NCI-H1417 treated with DMSO at 0.1 percent for 48 hours (cell line): ENCODE data around the gene ATG101.
A peak's percentile ranks its signal among the peaks of the same experiment; 100 is the strongest.
"Not testable (repeated sequence)": the region's sequence is repeated elsewhere in the genome, so short reads cannot be mapped to it uniquely, and the experiment has no call there.

ENCODE experiments used
- DNase-seq: peaks from one replicate; lab custom pipeline; 2025; lab: John Stamatoyannopoulos, UW

ATG101 gene

GRCh38 chr12:52097045-52097666 is 27.4 kb downstream of the ATG101 start:
- DNase-seq: no peak

- DNase-seq: not testable (repeated sequence)
These were observed 34.8 kb downstream of the ATG101 start for GRCh38 chr12:52104431-52105089.

GRCh38 chr12:52116222-52117125 is 46.7 kb downstream of the ATG101 start:
- not testable (repeated sequence) for DNase-seq

GRCh38 chr12:52117806-52118475 is 48.2 kb downstream of the ATG101 start:
- DNase-seq: not testable (repeated sequence)

DNA sequence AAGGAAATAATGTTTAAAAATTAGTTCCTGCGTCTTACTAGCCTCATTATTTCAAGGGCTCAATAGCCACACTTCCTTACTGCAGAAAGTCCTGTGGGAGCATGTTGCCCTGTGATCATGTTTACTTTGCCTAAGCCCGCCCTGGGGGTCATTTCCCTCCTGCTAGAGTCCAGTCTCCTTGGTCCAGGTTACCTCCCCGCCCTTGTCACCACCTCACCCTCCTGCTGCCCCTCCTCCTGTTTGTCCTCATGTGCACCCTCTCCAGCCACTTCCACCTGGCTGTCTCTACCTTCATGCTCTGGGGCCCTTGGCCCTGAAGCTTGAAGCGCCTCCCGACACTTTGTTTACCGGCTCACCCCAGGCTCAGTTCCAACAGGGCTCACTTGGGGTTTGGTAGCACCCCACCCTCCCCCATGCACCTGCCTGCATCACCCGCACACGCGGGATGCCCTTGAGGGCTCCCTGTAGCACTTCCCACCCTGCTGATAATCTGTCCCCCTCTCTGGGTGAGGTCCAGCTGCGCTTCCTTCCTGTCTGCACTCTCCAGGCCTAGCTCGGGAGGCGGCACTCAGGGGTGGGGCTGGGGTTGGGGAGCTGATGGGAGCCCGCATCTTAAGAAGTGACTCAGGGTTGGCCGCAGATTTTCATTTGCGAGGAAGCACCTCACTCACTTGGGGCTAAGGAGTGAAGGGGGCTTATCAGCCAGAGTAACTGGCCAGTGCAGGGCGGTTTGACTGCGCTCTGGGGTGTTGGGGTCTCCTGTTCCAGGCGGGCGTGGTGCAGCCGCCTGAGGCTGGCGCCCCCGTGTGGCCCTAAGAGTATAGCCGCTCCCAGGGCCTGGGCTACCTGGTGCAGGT is 49.8 kb downstream of the ATG101 start:
- peak; percentile 59 for DNase-seq

DNA sequence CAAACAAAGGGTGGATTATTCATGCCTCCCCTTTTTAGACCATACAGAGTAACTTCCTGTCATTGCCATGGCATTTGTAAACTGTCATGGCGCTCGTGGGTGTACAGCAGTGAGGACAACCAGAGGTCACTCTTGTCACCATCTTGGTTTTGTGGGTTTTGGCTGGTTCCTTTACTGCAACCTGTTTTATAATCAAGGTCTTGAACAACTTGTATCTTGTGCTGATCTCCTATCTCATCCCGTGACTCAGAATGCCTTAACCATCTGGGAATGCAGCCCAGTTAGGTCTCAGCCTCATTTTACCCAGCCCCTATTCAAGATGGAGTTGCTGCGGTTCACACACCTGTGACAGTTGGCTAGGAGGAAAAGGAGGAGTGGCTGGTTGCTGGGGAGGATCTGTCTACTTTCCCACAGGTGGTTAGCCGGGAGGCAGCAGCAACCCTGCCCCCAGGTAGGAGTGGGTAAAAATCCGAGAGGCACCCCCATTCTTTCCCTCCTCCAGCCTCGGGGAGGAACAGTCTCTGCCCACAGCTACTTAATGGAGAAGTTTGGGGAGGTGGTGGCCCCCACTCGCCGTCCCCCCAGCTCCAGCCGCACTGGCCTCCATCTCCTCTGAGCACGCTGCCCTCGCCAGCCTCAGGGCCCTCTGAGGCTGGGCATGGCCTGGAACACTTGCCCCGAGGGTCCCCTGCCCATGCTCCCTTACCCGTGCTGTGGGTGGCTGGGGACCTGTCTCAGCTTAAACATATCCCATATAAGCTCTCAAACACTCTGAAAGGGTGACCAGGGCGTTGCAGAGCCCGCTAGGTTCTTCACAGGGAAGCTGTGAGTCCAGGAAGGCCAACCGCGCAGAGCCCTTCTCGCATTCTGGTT is 51.4 kb downstream of the ATG101 start:
- no peak for DNase-seq

DNA sequence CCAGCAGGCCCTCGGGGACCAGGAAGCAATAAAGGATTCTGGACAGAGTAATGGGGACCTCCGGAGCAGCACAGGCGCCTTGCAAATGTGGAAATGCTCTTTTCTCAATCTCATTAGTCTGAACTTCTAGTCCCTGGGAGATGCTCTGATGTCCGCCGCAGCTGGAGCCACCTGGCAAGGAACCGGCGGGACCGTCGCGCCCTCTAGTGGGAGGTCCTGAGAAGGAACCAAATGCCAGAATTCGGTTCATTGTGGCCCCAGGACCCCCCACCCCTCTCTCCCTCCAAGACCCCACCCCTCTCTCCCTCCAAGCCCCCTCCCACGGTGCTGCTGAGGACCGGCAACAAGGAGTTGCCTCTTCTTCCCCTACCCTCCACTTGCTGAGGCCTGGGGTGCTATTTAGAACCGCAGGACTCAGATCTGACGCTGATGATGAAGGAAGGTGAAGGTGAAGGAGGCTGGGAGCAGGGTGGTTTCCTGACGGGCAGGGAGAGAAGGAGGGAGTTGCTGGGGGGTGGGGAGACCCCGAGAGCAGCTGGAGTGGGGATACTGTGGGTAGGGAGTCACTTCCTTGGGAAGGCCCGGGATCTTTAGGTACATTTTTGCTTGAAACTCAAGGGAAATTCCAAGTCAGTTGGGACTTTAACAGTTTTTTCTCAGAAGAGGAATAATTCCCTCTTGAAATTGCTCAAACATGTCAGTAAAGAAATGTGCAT is 52.2 kb downstream of the ATG101 start:
- no peak for DNase-seq

GRCh38 chr12:52122540-52122871 is 52.7 kb downstream of the ATG101 start:
- DNase-seq: no peak

DNA sequence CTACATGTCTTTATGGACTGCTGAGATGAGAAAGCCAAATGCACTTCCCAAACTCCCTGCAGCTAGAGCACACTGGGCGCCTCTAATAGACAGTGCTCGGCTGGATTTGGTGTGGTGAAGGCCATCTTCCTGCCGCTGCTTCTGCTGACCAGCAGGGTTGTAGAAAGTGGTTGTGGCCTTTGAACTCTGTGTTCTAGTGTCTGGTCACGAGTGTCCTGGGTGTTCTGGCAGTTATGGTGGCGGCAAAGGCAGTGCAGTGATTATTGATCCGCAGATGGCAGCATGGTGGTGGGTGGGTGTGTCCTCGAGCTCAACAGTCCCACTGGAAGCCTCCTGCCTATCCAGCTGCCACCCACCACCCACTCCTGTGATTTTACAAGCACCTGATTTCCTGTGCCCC is 53.1 kb downstream of the ATG101 start:
- DNase-seq: no peak

DNA sequence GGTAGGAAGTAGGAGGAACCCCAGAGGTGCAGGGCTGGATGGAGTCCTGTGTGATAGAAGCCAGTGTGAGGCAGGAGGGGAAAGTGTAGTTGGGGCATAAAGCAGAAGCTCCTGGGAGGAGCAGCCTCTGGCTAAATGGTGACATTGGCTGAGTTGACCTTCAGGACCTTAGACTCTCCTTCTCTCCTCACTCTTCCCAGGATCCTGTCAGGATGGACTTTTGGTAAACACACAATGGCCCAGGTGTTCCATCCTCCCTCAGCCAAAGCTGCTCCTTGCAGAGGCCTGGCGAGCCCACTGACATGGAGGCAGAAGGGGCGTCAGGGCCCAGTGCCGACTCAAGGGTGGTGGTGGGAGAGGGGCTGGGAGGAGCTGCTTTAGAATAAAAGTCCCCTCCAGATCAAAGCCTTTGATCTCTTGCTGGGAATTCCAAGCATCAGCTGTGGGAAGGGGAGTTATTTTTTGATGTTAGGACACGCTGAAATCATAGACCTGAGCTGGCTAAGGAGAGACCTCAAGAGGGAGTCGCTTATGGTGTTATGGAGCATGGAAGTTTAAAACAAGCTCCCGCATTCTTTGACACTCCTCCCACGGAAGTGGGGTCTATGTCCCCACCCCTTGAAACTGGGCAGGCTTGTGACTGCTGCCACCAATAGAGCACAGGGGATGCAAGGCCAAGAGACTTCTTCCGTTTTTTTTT is 53.9 kb downstream of the ATG101 start:
- DNase-seq: no peak

DNA sequence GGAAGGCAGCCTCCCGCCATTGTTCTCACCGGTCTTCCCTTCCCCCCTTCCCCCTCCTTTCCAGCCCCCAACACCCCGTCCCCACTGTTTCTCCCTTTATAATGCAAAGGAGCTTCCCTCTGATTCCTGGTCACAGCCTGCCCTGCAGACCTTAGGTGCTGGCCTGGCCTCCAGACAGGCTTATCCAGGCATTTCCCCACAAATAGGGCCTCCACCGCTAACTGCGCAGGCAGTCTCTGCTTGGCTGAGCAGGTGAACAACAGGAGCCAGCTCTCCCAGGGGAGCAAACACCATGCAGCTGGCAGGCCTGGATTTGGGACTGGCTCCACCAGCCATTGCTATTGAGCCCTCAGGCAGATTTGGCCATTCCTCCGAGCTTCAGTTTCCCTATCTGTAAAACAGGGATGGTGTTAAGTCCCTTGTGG is 55.7 kb downstream of the ATG101 start:
- peak; percentile 39 for DNase-seq

DNA sequence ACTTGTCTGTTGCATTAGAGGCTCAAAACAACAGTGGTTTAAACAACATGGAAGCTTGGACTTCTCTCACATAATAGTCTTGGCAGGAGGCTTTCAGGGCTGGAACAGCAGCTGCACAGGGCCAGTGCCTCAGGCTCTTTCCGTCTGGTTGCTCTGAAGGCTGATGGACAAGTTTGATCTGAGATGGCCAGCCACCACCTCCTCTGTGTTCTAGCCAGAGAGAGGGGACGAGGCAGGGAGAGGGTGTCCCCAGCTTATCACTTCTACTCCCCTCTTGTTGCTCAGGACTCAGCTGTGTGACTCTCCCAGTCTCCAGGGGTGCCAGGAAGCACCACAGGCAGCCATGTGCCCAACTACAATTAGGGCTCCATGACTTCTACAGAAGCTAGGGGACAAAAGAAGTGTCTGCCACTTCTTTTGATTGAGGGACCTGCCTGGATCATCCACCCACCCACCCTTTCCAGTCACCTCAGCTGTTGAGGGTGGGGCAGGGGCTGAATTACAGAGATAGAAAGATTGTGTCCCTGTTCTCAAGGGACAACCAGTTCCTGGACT is 56.3 kb downstream of the ATG101 start:
- no peak for DNase-seq
